TTC549 (cell line): ENCODE measurements around the gene ADAM12.
"Not testable (repeated sequence)": the region's sequence is repeated elsewhere in the genome, so short reads cannot be mapped to it uniquely, and the experiment has no call there.

Experiments
- FAIRE-seq: peaks from 2 replicates; lab custom pipeline; 2012; peaks lifted over from hg19 to GRCh38; lab: Jason Lieb, UNC

ADAM12 gene

GRCh38 chr10:126259760-126260479, 128.4 kb downstream of the ADAM12 start:
- no peak for FAIRE-seq

GRCh38 chr10:126256864-126257263, 131.4 kb downstream of the ADAM12 start:
- no peak for FAIRE-seq

DNA sequence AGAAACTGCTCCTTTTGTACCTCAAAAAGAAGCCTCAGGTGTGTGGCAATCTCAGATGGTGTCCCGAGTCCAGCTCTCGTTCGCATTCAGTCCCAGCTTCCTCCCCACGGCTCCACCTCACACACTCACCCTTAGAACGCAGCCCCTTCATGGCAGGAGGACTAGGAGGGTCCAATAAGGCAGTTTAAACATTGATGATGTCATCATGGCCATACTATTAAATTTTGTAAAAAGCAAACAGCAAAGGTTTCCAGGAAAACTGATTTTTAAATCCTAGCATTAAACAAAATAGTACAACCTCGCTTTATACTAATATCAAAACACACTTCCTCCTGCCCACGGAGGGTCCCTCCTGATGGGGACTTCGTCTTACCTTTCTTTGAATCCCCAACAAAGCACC, 133.0 kb downstream of the ADAM12 start:
- FAIRE-seq, result no peak

DNA sequence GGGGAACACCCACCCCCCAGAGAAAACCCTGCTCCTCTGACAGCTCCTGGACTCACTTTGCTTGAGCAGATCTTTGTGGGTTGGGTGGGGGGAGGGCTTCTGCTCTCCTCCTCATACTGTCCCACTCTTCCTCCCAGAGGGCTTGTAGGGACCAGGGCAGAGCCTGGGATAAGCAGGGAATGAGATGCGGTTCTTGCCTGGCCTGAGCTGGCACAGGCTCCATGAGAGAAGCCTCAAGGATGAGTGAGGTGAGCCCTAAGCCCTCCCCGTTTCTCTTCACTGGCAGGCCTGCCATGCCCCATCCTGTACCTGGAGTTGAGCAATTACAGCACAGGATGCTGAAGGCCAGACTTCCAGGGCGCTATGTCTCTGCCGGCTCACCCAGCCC, 134.7 kb downstream of the ADAM12 start:
- FAIRE-seq, result no peak

- no peak for FAIRE-seq
Measured at GRCh38 chr10:126252884-126253610, 135.2 kb downstream of the ADAM12 start.

DNA sequence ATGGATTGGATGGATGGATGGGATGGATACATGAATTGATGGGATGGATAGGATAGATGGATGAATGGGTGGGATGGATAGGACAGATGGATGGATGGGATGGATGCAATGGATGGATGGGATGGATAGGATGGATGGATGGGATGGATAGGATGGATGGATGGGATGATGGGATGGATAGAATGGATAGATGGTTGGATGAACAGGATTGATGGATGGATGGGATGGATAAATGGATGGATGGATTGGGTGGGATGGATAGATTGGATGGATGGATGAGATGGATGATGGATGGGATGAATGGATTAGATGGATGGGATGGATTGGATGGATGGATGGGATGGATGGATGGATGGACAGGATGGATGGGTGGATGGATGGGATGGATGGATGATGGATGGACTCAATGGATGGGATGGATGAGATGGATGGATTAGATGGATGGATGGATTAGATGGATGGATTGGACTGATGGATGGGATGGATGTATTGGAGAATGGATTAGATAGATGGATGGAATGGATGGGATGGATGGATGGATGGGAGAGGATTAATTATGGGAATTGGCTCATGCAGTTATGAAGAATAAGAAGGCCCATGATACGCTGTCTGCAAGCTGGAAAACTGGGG, 136.4 kb downstream of the ADAM12 start:
- FAIRE-seq, result no peak

DNA sequence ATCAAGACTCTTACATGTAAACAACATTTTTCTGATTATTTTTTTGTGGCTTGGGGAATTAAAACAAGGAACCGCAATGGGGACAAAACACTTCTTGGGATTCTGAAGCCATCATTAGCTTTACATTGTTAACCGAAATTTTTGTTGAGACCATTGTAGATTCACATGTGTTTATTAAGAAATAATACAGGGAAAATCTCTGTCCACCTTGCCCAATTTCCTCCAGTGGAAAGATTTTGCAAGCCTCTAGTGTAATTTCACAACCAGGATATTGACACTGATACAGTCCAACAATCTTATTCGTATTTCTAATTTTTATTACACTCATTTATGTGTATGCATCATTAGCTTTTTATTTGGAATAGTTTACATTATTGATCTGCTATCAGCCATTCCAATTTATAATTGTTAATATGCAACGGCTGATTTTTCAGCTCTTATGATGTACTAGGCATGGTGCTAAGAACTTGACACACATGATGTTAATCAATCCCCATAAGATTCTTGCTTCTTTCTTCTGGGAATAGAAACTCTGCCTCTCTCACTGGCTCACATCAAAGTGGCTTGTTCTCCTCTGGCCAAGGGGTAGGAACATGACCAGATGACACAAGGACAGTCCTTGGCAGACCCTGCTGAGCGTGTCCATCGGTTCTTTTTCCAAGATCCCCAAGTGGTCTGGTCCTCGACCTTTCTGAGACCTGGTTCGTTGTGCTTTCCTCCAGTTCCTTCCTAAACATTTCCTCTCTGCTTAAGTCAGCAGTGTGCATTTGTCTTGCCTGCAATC, 137.6 kb downstream of the ADAM12 start:
- no peak for FAIRE-seq

- no peak for FAIRE-seq
Measured at GRCh38 chr10:126250045-126250444, 138.2 kb downstream of the ADAM12 start.

DNA sequence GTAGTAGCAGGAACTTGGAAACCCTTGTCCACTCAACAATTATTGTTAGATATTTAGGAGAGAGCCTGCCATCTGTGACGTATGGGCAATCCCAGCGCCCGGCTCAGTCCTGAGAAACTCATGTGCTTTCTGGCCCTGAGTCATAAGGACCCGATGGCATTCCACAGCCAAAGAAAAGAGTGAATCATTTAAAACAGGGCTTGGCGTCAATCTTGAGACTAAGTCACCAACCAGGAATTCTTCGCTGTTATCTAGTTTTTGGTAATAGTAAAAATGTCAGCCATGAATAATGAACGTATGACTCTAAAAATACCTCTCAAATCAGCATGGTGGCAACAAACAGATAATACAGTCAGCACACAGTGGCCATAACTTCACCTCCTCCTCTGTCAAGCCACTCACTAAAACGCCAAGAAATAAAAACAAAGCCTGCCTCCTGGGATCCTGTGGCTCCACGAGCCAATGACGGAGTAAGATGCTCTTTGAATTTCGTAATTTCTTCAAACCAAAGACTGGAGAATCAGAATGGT, 140.8 kb downstream of the ADAM12 start:
- FAIRE-seq, result no peak

DNA sequence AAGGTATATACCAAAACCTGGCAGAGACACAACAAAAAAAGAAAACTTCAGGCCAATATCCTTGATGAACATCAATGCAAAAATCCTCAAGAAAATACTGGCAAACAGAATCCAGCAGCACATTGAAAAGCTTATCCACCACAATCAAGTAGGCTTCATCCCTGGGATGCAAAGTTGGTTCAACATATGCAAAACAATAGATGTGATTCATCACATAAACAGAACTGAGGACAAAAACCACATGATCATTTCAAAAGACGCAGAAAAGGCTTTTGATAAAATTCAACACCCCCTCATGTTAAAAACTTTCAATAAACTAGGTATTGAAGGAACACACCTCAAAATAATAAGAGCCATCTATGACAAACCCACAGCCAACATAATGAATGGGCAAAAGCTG, 141.9 kb downstream of the ADAM12 start:
- not testable (repeated sequence) for FAIRE-seq

DNA sequence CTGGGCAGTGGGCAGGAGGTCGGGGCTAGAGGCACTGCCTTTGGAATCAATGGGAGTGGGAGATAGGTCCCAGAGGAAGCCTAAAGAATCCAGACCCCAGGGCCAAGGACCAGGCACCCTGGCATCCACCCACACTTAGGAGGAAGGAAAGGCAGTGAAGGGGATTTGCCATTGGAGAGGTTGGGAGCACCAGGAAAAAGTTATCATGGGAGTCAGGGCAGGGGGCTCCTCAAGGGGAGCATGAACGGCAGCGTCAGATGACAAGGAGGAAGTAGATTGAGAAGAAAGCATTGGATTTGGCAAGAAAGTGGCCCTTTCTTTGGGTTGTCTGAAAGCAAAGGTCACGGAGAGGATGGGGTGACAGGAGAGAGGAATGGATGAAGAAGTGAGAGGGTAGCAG, 142.8 kb downstream of the ADAM12 start:
- FAIRE-seq, result no peak

- FAIRE-seq, result no peak
Measured at GRCh38 chr10:126243971-126244370, 144.3 kb downstream of the ADAM12 start.

- no peak for FAIRE-seq
Measured at GRCh38 chr10:126243306-126243705, 145.0 kb downstream of the ADAM12 start.

DNA sequence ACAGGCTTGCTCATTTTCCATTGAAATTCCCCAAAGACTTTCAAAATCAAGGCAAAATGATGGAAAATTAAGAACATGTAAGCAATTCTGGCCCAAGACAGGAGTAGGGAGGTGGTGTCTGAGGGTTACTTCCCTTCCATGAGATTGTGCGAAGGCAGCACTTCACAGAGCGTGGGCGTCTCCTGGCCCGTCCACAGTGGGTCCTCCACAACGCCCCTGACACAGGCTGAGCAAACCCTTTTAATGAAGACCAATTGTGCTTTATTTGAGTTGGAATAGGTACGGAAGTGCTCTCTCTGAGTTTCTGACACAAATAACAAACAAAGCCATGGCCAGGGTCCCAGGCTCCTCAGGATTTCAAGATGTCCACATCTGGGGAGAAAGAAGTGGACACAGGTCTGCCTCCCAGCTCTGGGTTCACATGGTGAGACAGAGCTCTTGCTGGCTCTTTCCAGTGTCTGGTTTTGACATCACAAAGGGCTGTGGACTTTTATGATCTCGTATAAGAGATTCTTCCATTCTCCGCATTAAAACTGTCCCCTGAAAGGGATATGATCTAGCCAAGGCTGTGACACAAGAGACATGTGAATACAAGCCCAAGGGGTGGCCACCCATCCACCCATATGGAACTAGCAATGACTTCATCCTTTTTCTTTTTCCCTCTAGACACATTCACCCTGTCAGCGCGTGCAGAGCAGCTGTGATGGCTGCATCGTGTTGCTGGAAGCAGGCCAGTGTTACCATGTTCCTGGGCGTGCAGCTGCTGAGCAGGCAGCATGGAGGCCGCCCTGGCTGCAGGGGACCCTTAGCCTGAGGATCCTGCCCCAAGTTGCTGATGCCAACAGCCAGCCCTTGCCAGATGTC, 145.6 kb downstream of the ADAM12 start:
- no peak for FAIRE-seq

- FAIRE-seq, result no peak
Measured at GRCh38 chr10:126240483-126240882, 147.8 kb downstream of the ADAM12 start.

GRCh38 chr10:126239844-126240243, 148.4 kb downstream of the ADAM12 start:
- FAIRE-seq, result no peak

DNA sequence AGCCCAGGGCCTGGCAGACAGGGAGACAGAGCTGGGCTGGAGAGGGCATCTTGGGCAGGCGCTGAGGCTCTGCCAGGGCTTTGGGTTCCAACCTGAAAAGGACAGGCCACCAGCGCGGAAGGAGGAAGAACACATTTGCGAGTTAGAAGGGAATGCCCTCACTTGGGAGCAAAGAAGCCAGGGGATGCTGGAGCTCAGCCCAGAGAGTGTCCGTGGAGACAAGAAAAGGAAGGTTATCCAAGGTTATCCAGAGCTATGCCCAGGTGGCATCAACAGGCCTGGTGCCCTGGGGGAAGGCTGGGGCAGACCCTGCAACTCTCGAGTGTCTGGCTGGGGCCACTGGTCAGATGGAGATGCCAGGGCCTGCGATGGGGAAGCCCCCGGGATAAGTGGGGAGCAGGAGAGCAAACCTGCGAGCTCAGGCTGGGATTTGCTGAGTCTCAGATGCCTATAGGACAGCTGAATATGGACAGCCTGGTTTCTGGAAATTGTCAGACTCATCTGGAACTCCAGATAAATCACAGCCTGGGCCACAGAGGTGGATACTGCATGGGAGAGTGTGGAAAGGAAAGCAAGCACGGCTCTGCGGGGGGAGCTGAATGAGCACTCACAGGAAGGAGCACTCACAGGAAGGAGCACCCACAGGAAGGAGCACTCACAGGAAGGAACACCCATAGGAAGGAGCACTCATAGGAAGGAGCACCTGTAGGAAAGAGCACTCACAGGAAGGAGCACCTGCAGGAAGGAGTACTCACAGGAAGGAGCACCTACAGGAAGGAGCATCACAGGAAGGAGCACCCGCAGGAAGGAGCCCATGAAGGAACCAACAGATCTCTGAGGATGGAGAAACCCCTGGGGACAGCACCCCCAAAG, 152.1 kb downstream of the ADAM12 start:
- no peak for FAIRE-seq

GRCh38 chr10:126235091-126235978, 152.9 kb downstream of the ADAM12 start:
- FAIRE-seq, result no peak

- FAIRE-seq, result no peak
Measured at GRCh38 chr10:126234630-126235029, 153.6 kb downstream of the ADAM12 start.
